ENCODE results near the gene SPTB. TPM values are rescaled to one million over a fixed set of nuclear protein-coding genes. Genes with fewer than 3 reads are reported as not detected.

Gene SPTB
- total RNA-seq, 1 donor from 2014 or later = 0.98 TPM

- no peaks in the 10 kb centered on the region for H3K9me3 ChIP-seq
- H3K27me3 ChIP-seq = no peaks in the 10 kb centered on the region
- no peaks in the 10 kb centered on the region for H3K36me3 ChIP-seq
- peaks cover 8% of the 10 kb centered on the region for H3K4me1 ChIP-seq
- H3K4me3 ChIP-seq = no peak overlapping the region
- no peak for DNase-seq (ENCODE audit: extremely low spot score in 2 of 2)
- no peak overlapping the region for H3K27ac ChIP-seq
- intact Hi-C loops (cut with DNase I) = no loop called here
- TF ChIP-seq, protein P1, sequence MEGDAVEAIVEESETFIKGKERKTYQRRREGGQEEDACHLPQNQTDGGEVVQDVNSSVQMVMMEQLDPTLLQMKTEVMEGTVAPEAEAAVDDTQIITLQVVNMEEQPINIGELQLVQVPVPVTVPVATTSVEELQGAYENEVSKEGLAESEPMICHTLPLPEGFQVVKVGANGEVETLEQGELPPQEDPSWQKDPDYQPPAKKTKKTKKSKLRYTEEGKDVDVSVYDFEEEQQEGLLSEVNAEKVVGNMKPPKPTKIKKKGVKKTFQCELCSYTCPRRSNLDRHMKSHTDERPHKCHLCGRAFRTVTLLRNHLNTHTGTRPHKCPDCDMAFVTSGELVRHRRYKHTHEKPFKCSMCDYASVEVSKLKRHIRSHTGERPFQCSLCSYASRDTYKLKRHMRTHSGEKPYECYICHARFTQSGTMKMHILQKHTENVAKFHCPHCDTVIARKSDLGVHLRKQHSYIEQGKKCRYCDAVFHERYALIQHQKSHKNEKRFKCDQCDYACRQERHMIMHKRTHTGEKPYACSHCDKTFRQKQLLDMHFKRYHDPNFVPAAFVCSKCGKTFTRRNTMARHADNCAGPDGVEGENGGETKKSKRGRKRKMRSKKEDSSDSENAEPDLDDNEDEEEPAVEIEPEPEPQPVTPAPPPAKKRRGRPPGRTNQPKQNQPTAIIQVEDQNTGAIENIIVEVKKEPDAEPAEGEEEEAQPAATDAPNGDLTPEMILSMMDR (IDR thresholded peaks at IDR 0.05) = no peak
- no peak for TF ChIP-seq POLR2AphosphoS5 (IDR thresholded peaks at IDR 0.05; ENCODE audit: insufficient read depth in 1 of 2, low read depth in 1 of 2)
- TF ChIP-seq POLR2A (IDR thresholded peaks at IDR 0.05) = no peak
Observed at GRCh38 chr14:64821651-64822050, 58.1 kb downstream of the SPTB start.

DNA sequence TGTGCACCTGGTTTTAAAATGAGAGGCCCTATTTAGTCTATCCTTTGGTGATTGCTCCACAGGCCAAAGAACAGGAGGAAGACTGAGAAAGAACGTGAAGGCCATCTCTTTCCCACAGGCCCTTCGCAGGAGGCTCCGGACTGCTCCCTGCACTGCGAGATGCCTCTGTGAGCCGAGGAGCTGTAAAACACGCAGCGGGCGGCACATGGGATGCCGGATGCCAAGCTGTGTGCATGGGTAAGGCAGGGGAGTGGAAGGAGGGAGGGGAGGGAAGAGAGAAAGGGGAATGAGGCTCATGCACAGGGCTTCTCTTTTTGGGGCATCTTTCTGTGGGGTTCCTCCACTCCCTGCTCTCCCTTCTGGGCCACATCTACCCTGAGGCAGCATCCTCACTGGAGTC, 61.6 kb downstream of the SPTB start:
- no peaks in the 10 kb centered on the region for H3K27me3 ChIP-seq
- TF ChIP-seq POLR2AphosphoS5 (IDR thresholded peaks at IDR 0.05; ENCODE audit: insufficient read depth in 1 of 2, low read depth in 1 of 2) = no peak
- TF ChIP-seq, protein P1 (IDR thresholded peaks at IDR 0.05) = no peak
- no peak for TF ChIP-seq POLR2A (IDR thresholded peaks at IDR 0.05)
- DNase-seq (ENCODE audit: extremely low spot score in 2 of 2) = no peak
- intact Hi-C loops (cut with DNase I) = no loop called here
- no peak overlapping the region for H3K27ac ChIP-seq
- no peak overlapping the region for H3K4me3 ChIP-seq
- H3K4me1 ChIP-seq = peaks cover 3% of the 10 kb centered on the region
- H3K36me3 ChIP-seq = no peaks in the 10 kb centered on the region
- no peaks in the 10 kb centered on the region for H3K9me3 ChIP-seq

DNA sequence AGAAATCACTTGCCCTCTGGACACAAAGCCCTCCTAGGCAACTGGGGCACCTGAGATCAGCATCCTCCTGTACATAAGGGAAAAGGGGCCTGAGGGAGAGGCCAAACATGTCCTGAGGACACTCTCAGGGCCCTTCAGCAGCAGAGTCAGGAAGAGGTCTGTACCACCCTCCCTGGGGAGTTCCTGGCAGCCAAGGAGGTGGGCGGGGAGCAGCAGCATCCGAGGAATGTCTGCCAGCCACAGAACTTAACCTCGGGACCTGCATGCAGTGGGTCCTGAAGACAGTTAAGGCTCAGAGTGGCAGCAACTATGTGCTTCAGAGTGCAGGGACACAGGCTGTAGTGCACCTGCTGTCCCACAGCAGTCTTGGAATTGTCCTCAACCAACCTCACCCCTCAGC, 62.1 kb downstream of the SPTB start:
- Histone ChIP-seq H3K4me1 (no peaks in the 10 kb centered on the region), H3K4me3 (no peak overlapping the region), H3K36me3 (no peaks in the 10 kb centered on the region), H3K9me3 (no peaks in the 10 kb centered on the region), H3K27me3 (no peaks in the 10 kb centered on the region), H3K27ac (no peak overlapping the region)
- DNase-seq (ENCODE audit: extremely low spot score in 2 of 2) = no peak
- TF ChIP-seq POLR2AphosphoS5 (IDR thresholded peaks at IDR 0.05; ENCODE audit: insufficient read depth in 1 of 2, low read depth in 1 of 2) (no peak), POLR2A (IDR thresholded peaks at IDR 0.05) (no peak)
- TF ChIP-seq, protein P1 (IDR thresholded peaks at IDR 0.05) = no peak
- intact Hi-C loops (cut with DNase I) = no loop called here

DNA sequence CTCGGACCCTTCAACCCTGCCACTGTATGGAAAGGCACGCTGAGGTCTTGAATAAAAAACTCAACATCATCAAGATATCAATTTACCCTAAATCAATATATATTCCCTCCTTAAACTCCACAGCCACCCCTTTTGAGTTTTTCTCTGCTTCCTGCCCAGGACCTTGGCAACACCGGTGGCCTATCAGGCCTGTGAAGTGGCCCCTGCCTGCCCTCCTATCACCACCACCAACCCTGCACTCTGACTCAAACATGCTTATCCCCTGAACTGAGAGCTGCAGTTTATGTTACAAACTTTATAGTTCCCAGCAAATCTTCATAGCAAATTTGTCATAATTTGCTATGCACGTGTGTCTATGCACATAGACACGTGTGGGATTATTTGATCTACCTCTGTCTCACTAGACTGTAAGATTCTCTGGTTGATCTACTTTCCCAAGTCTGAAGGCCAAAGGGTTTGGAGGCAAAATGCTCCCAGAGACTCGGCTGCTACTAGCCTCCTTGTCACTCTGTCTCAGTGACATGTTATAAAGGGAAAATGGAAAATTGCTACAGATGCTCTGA, 63.4 kb downstream of the SPTB start:
- TF ChIP-seq, protein P1 (IDR thresholded peaks at IDR 0.05) = no peak
- TF ChIP-seq POLR2AphosphoS5 (IDR thresholded peaks at IDR 0.05; ENCODE audit: insufficient read depth in 1 of 2, low read depth in 1 of 2) (no peak), POLR2A (IDR thresholded peaks at IDR 0.05) (no peak)
- Histone ChIP-seq H3K9me3 (no peaks in the 10 kb centered on the region), H3K4me3 (no peak overlapping the region), H3K27ac (no peak overlapping the region), H3K36me3 (no peaks in the 10 kb centered on the region), H3K4me1 (no peaks in the 10 kb centered on the region), H3K27me3 (no peaks in the 10 kb centered on the region)
- DNase-seq (ENCODE audit: extremely low spot score in 2 of 2) = no peak
- intact Hi-C loops (cut with DNase I) = no loop called here

GRCh38 chr14:64815257-64815656, 64.5 kb downstream of the SPTB start:
- DNase-seq (ENCODE audit: extremely low spot score in 2 of 2) = no peak
- H3K4me3 ChIP-seq = no peak overlapping the region
- no peaks in the 10 kb centered on the region for H3K27me3 ChIP-seq
- TF ChIP-seq POLR2AphosphoS5 (IDR thresholded peaks at IDR 0.05; ENCODE audit: insufficient read depth in 1 of 2, low read depth in 1 of 2) (no peak), POLR2A (IDR thresholded peaks at IDR 0.05) (no peak)
- TF ChIP-seq, protein P1 (IDR thresholded peaks at IDR 0.05) = no peak
- no peaks in the 10 kb centered on the region for H3K9me3 ChIP-seq
- no peak overlapping the region for H3K27ac ChIP-seq
- no peaks in the 10 kb centered on the region for H3K36me3 ChIP-seq
- intact Hi-C loops (cut with DNase I) = no loop called here
- H3K4me1 ChIP-seq = no peaks in the 10 kb centered on the region
